ENCODE results near the gene PTPRM. TPM values are rescaled to one million over a fixed set of nuclear protein-coding genes. Genes with fewer than 3 reads are reported as not detected.

PTPRM gene
- total and polyA plus RNA-seq, 3 donors from 2014 or later: 76.4 to 101 (median 94.6) TPM

- TF ChIP-seq CTCF (IDR thresholded peaks at IDR 0.05) (no peak), POLR2A (IDR thresholded peaks at IDR 0.05) (no peak)
- H3K4me1 ChIP-seq: no peaks in the 10 kb centered on the region
These were observed 183.8 kb downstream of the PTPRM start for GRCh38 chr18:7750966-7751365.

GRCh38 chr18:7754258-7754657 is 187.1 kb downstream of the PTPRM start:
- no peak for DNase-seq
- intact Hi-C loops (cut with DNase I; ENCODE audit: low total_unique reads): no loop called here
- Histone ChIP-seq H3K27ac (no peak overlapping the region), H3K36me3 (ENCODE audit: low read depth, missing control alignments) (no peaks in the 10 kb centered on the region), H3K27me3 (no peaks in the 10 kb centered on the region), H3K9me3 (no peaks in the 10 kb centered on the region), H3K4me3 (no peak overlapping the region), H3K4me1 (no peaks in the 10 kb centered on the region)
- WGBS, 2 donors: 93 to 100% methylated on average over 1 of the region's 1 CpG
- no peak for TF ChIP-seq POLR2A (IDR thresholded peaks at IDR 0.05)
- TF ChIP-seq CTCF (IDR thresholded peaks at IDR 0.05): no peak

More at GRCh38 chr18:7750966-7751365, 183.8 kb downstream of the PTPRM start:
- Histone ChIP-seq H3K27me3 (no peaks in the 10 kb centered on the region), H3K4me3 (no peak overlapping the region), H3K36me3 (ENCODE audit: low read depth, missing control alignments) (no peaks in the 10 kb centered on the region), H3K9me3 (no peaks in the 10 kb centered on the region), H3K27ac (no peak overlapping the region)
- intact Hi-C loops (cut with DNase I; ENCODE audit: low total_unique reads): no loop called here
- no peak for DNase-seq
- WGBS, 2 donors: 74 to 84% methylated on average over 5 of the region's 5 CpGs

GRCh38 chr18:7754725-7755181 is 187.6 kb downstream of the PTPRM start:
- Histone ChIP-seq H3K4me3 (no peak overlapping the region), H3K4me1 (no peaks in the 10 kb centered on the region), H3K9me3 (no peaks in the 10 kb centered on the region), H3K27ac (no peak overlapping the region), H3K36me3 (ENCODE audit: low read depth, missing control alignments) (no peaks in the 10 kb centered on the region), H3K27me3 (no peaks in the 10 kb centered on the region)
- 74 to 92% methylated on average over 7 of the region's 7 CpGs for WGBS, 2 donors
- DNase-seq: no peak
- no peak for TF ChIP-seq POLR2A (IDR thresholded peaks at IDR 0.05)
- no peak for TF ChIP-seq CTCF (IDR thresholded peaks at IDR 0.05)
- intact Hi-C loops (cut with DNase I; ENCODE audit: low total_unique reads): no loop called here

- TF ChIP-seq POLR2A (IDR thresholded peaks at IDR 0.05) (no peak), CTCF (IDR thresholded peaks at IDR 0.05) (no peak)
- Histone ChIP-seq H3K36me3 (ENCODE audit: low read depth, missing control alignments) (no peaks in the 10 kb centered on the region), H3K9me3 (no peaks in the 10 kb centered on the region), H3K4me3 (no peak overlapping the region), H3K27ac (no peak overlapping the region), H3K27me3 (no peaks in the 10 kb centered on the region), H3K4me1 (no peaks in the 10 kb centered on the region)
- WGBS, 2 donors: 82 to 89% methylated on average over 4 of the region's 4 CpGs
- no peak for DNase-seq
- intact Hi-C loops (cut with DNase I; ENCODE audit: low total_unique reads): no loop called here
These were observed 188.8 kb downstream of the PTPRM start for GRCh38 chr18:7755753-7756475.

- no peaks in the 10 kb centered on the region for H3K9me3 ChIP-seq
- no peaks in the 10 kb centered on the region for H3K4me1 ChIP-seq
- intact Hi-C loops (cut with DNase I; ENCODE audit: low total_unique reads): no loop called here
- H3K27ac ChIP-seq: no peak overlapping the region
- H3K4me3 ChIP-seq: no peak overlapping the region
- no peaks in the 10 kb centered on the region for H3K36me3 ChIP-seq (ENCODE audit: low read depth, missing control alignments)
- DNase-seq: no peak
- H3K27me3 ChIP-seq: no peaks in the 10 kb centered on the region
- no peak for TF ChIP-seq POLR2A (IDR thresholded peaks at IDR 0.05)
- TF ChIP-seq CTCF (IDR thresholded peaks at IDR 0.05): no peak
- 93 to 98% methylated on average over 2 of the region's 2 CpGs for WGBS, 2 donors
These were observed 190.1 kb downstream of the PTPRM start for GRCh38 chr18:7757175-7757574.
